ENCODE data around the gene OLR1. TPM values are rescaled to one million over a fixed set of nuclear protein-coding genes. Genes with fewer than 3 reads are reported as not detected.

OLR1 gene
- total RNA-seq, 1 experiment from 2014 or later = 0.74 TPM

- TF ChIP-seq REST (IDR thresholded peaks at IDR 0.05; ENCODE audit: insufficient read depth in 1 of 2, low read depth in 2 of 2, low read length in 1 of 2) (no peak), POLR2AphosphoS5 (IDR thresholded peaks at IDR 0.05; ENCODE audit: low read depth, low read length) (no peak), TCF7L2 (IDR thresholded peaks at IDR 0.05; ENCODE audit: low read depth, low read length) (no peak), SIN3A (IDR thresholded peaks at IDR 0.05; ENCODE audit: borderline replicate concordance, insufficient read depth, low read depth, low read length) (no peak), CTCF (IDR thresholded peaks at IDR 0.05) (no peak)
- in situ Hi-C loops (cut with HindIII; ENCODE audit: low pct_unique_long_range_greater_than_20kb, low sequenced_read_pairs) (no loop called here), intact Hi-C loops (cut with micrococcal nuclease; ENCODE audit: unreplicated experiment) (no loop called here)
- no peak overlapping the region for H3K27ac ChIP-seq (ENCODE audit: low read length)
- POLR2A ChIA-PET = no interaction called here
- CTCF ChIA-PET = no interaction called here
- DNase-seq (ENCODE audit: low read depth, low spot score) = no peak
- H3K36me3 ChIP-seq (ENCODE audit: control insufficient read depth, insufficient read depth, low read length) = no peaks in the 10 kb centered on the region
- no peaks in the 10 kb centered on the region for H3K27me3 ChIP-seq (ENCODE audit: control insufficient read depth, insufficient read depth, low read length)
- H3K9me3 ChIP-seq (ENCODE audit: control insufficient read depth, insufficient read depth, low read depth, low read length) = no peaks in the 10 kb centered on the region
- no peak overlapping the region for H3K4me3 ChIP-seq (ENCODE audit: low read depth in 2 of 2, low read length in 2 of 2)
- BruUV-seq (replicated peaks) = no TSS peak
- no peaks in the 10 kb centered on the region for H3K4me1 ChIP-seq (ENCODE audit: control insufficient read depth, insufficient read depth, low read length)
- ATAC-seq = no peak
These were observed 25.9 kb upstream of the OLR1 start for GRCh38 chr12:10197879-10198278.

- ChIA-PET CTCF (interaction anchor here (0.7 kb wide), 2 partner anchors 43 to 1287 kb away, joined by 3 to 5 read pairs; no protein-coding TSS in a partner anchor), POLR2A (interaction anchor here (0.7 kb wide), 2 partner anchors 100 to 249 kb away, joined by 3 to 9 read pairs; no protein-coding TSS in a partner anchor)
- Histone ChIP-seq H3K4me1 (ENCODE audit: control insufficient read depth, insufficient read depth, low read length) (peaks cover 6% of the 10 kb centered on the region), H3K36me3 (ENCODE audit: control insufficient read depth, insufficient read depth, low read length) (no peaks in the 10 kb centered on the region), H3K27ac (ENCODE audit: low read length) (no peak overlapping the region), H3K27me3 (ENCODE audit: control insufficient read depth, insufficient read depth, low read length) (no peaks in the 10 kb centered on the region), H3K9me3 (ENCODE audit: control insufficient read depth, insufficient read depth, low read depth, low read length) (no peaks in the 10 kb centered on the region), H3K4me3 (ENCODE audit: low read depth in 2 of 2, low read length in 2 of 2) (no peak overlapping the region)
- intact Hi-C loops (cut with micrococcal nuclease; ENCODE audit: unreplicated experiment) (no loop called here), in situ Hi-C loops (cut with HindIII; ENCODE audit: low pct_unique_long_range_greater_than_20kb, low sequenced_read_pairs) (no loop called here)
- no peak for ATAC-seq
- TF ChIP-seq SIN3A (IDR thresholded peaks at IDR 0.05; ENCODE audit: borderline replicate concordance, insufficient read depth, low read depth, low read length) (no peak), TCF7L2 (IDR thresholded peaks at IDR 0.05; ENCODE audit: low read depth, low read length) (no peak), CTCF (IDR thresholded peaks at IDR 0.05) (no peak), REST (IDR thresholded peaks at IDR 0.05; ENCODE audit: insufficient read depth in 1 of 2, low read depth in 2 of 2, low read length in 1 of 2) (no peak), POLR2AphosphoS5 (IDR thresholded peaks at IDR 0.05; ENCODE audit: low read depth, low read length) (no peak)
- no peak for DNase-seq (ENCODE audit: low read depth, low spot score)
- no TSS peak for BruUV-seq (replicated peaks)
These were observed 24.3 kb upstream of the OLR1 start for GRCh38 chr12:10196210-10196609.

Data from Panc1 (cell line).